Measurements from ENCODE around the gene MCFD2.
A peak's percentile ranks its signal among the peaks of the same experiment; 100 is the strongest.

The MCFD2 gene

GRCh38 chr2:46891956-46892553 is 23.6 kb downstream of the MCFD2 start:
- H4K91ac ChIP-seq (ENCODE audit: low read depth, low read length, poor library complexity) = no peak overlapping the region
- no peak overlapping the region for H2BK120ac ChIP-seq (ENCODE audit: low read depth, low read length)
- H2AK5ac ChIP-seq (ENCODE audit: low read depth, low read length) = no peak overlapping the region
- no peak overlapping the region for H2AFZ ChIP-seq (ENCODE audit: low read length)
- no peaks in the 10 kb centered on the region for H3K79me1 ChIP-seq (ENCODE audit: low read depth, low read length)
- H2BK12ac ChIP-seq (ENCODE audit: low read length) = no peak overlapping the region
- DNase-seq (ENCODE audit: low spot score) = no peak
- H3K9me3 ChIP-seq (replicated peaks in 1 of 2; ENCODE audit: control insufficient read depth in 2 of 2, insufficient read depth in 1 of 2, low read depth in 1 of 2, low read length in 2 of 2) = no peaks in the 10 kb centered on the region
- H3K23ac ChIP-seq (ENCODE audit: low read depth, low read length, poor library complexity) = peak overlapping the region; percentile 55
- H3K14ac ChIP-seq (ENCODE audit: low read length) = no peak overlapping the region
- peak overlapping the region; percentile 94 for H2BK15ac ChIP-seq (ENCODE audit: low read length)
- H3K18ac ChIP-seq (ENCODE audit: low read length) = peak overlapping the region; percentile 44
- H3K27ac ChIP-seq (replicated peaks; ENCODE audit: low read length) = no peak overlapping the region
- peaks cover 0 to 3% (median 0%) of the 10 kb centered on the region in 3 experiments for H3K27me3 ChIP-seq (ENCODE audit: control insufficient read depth in 3 of 3, insufficient read depth in 3 of 3, low read depth in 1 of 3, low read length in 3 of 3)
- H3K4me2 ChIP-seq (ENCODE audit: insufficient read depth, low read length, poor library complexity, severe bottlenecking) = no peak overlapping the region
- H4K8ac ChIP-seq (ENCODE audit: low read depth, low read length) = no peak overlapping the region
- H3K4ac ChIP-seq (ENCODE audit: low read length) = peak overlapping the region; percentile 89
- no CpG with 5 or more reads among the region's 8 CpGs for WGBS, 2 donors (ENCODE audit: extremely low coverage in 2 of 2, insufficient read length in 2 of 2, insufficient replicate concordance in 1 of 2)
- H3K36me3 ChIP-seq (replicated peaks in 1 of 2; ENCODE audit: control insufficient read depth in 2 of 2, insufficient read depth in 2 of 2, low read length in 2 of 2) = no peaks in the 10 kb centered on the region
- no peak overlapping the region for H2BK5ac ChIP-seq (ENCODE audit: low read length)
- H3K9ac ChIP-seq (ENCODE audit: low read depth, low read length, poor library complexity) = no peak overlapping the region
- peak overlapping the region in 1 of 2 donors; percentile 40 for H3K4me3 ChIP-seq (ENCODE audit: low read length in 2 of 2)
- peaks cover 2 to 3% of the 10 kb centered on the region in 2 donors for H3K4me1 ChIP-seq (ENCODE audit: control insufficient read depth in 2 of 2, insufficient read depth in 1 of 2, low read depth in 1 of 2, low read length in 2 of 2)

GRCh38 chr2:46888421-46888952 is 27.1 kb downstream of the MCFD2 start:
- no peak overlapping the region for H2AK5ac ChIP-seq (ENCODE audit: low read depth, low read length)
- H3K4me2 ChIP-seq (ENCODE audit: insufficient read depth, low read length, poor library complexity, severe bottlenecking) = no peak overlapping the region
- H2BK120ac ChIP-seq (ENCODE audit: low read depth, low read length) = no peak overlapping the region
- H3K18ac ChIP-seq (ENCODE audit: low read length) = no peak overlapping the region
- no peak overlapping the region for H3K4ac ChIP-seq (ENCODE audit: low read length)
- H3K9me3 ChIP-seq (replicated peaks in 1 of 2; ENCODE audit: control insufficient read depth in 2 of 2, insufficient read depth in 1 of 2, low read depth in 1 of 2, low read length in 2 of 2) = peaks cover 0 to 5% of the 10 kb centered on the region in 2 donors
- H2BK15ac ChIP-seq (ENCODE audit: low read length) = no peak overlapping the region
- H3K9ac ChIP-seq (ENCODE audit: low read depth, low read length, poor library complexity) = no peak overlapping the region
- no peak overlapping the region for H4K8ac ChIP-seq (ENCODE audit: low read depth, low read length)
- peak overlapping the region; percentile 80 for H2AFZ ChIP-seq (ENCODE audit: low read length)
- peaks cover 2% of the 10 kb centered on the region for H3K79me1 ChIP-seq (ENCODE audit: low read depth, low read length)
- no CpG with 5 or more reads among the region's 11 CpGs for whole genome bisulfite sequencing, 2 donors (ENCODE audit: extremely low coverage in 2 of 2, insufficient read length in 2 of 2, insufficient replicate concordance in 1 of 2)
- H2BK5ac ChIP-seq (ENCODE audit: low read length) = no peak overlapping the region
- H3K27ac ChIP-seq (replicated peaks; ENCODE audit: low read length) = no peak overlapping the region
- peaks cover 2 to 3% of the 10 kb centered on the region in 2 donors for H3K4me1 ChIP-seq (ENCODE audit: control insufficient read depth in 2 of 2, insufficient read depth in 1 of 2, low read depth in 1 of 2, low read length in 2 of 2)
- H2BK12ac ChIP-seq (ENCODE audit: low read length) = no peak overlapping the region
- H4K91ac ChIP-seq (ENCODE audit: low read depth, low read length, poor library complexity) = no peak overlapping the region
- H3K23ac ChIP-seq (ENCODE audit: low read depth, low read length, poor library complexity) = no peak overlapping the region
- no peak for DNase-seq (ENCODE audit: low spot score)
- H3K36me3 ChIP-seq (replicated peaks in 1 of 2; ENCODE audit: control insufficient read depth in 2 of 2, insufficient read depth in 2 of 2, low read length in 2 of 2) = no peaks in the 10 kb centered on the region
- H3K27me3 ChIP-seq (ENCODE audit: control insufficient read depth in 3 of 3, insufficient read depth in 3 of 3, low read depth in 1 of 3, low read length in 3 of 3) = peaks cover 0 to 12% (median 0%) of the 10 kb centered on the region in 3 experiments
- no peak overlapping the region for H3K4me3 ChIP-seq (ENCODE audit: low read length in 2 of 2)
- no peak overlapping the region for H3K14ac ChIP-seq (ENCODE audit: low read length)

GRCh38 chr2:46887028-46887885 is 28.3 kb downstream of the MCFD2 start:
- no peak overlapping the region for H3K4ac ChIP-seq (ENCODE audit: low read length)
- no peak overlapping the region for H3K27ac ChIP-seq (replicated peaks; ENCODE audit: low read length)
- H2AK5ac ChIP-seq (ENCODE audit: low read depth, low read length) = no peak overlapping the region

More at GRCh38 chr2:46887028-46887885, 28.3 kb downstream of the MCFD2 start:
- Histone ChIP-seq H3K9ac (ENCODE audit: low read depth, low read length, poor library complexity) (no peak overlapping the region), H3K4me1 (ENCODE audit: control insufficient read depth in 2 of 2, insufficient read depth in 1 of 2, low read depth in 1 of 2, low read length in 2 of 2) (peaks cover 3% of the 10 kb centered on the region in 2 donors), H3K4me2 (ENCODE audit: insufficient read depth, low read length, poor library complexity, severe bottlenecking) (no peak overlapping the region), H3K14ac (ENCODE audit: low read length) (no peak overlapping the region), H2BK120ac (ENCODE audit: low read depth, low read length) (no peak overlapping the region), H3K79me1 (ENCODE audit: low read depth, low read length) (peaks cover 2% of the 10 kb centered on the region), H2BK12ac (ENCODE audit: low read length) (no peak overlapping the region), H3K18ac (ENCODE audit: low read length) (no peak overlapping the region), H3K9me3 (replicated peaks in 1 of 2; ENCODE audit: control insufficient read depth in 2 of 2, insufficient read depth in 1 of 2, low read depth in 1 of 2, low read length in 2 of 2) (peaks cover 0 to 5% of the 10 kb centered on the region in 2 donors), H3K4me3 (ENCODE audit: low read length in 2 of 2) (no peak overlapping the region), H2AFZ (ENCODE audit: low read length) (no peak overlapping the region), H2BK5ac (ENCODE audit: low read length) (no peak overlapping the region), H4K91ac (ENCODE audit: low read depth, low read length, poor library complexity) (no peak overlapping the region), H2BK15ac (ENCODE audit: low read length) (no peak overlapping the region), H3K36me3 (replicated peaks in 1 of 2; ENCODE audit: control insufficient read depth in 2 of 2, insufficient read depth in 2 of 2, low read length in 2 of 2) (no peaks in the 10 kb centered on the region), H3K27me3 (ENCODE audit: control insufficient read depth in 3 of 3, insufficient read depth in 3 of 3, low read depth in 1 of 3, low read length in 3 of 3) (peaks cover 0 to 23% (median 0%) of the 10 kb centered on the region in 3 experiments), H3K23ac (ENCODE audit: low read depth, low read length, poor library complexity) (no peak overlapping the region), H4K8ac (ENCODE audit: low read depth, low read length) (no peak overlapping the region)
- no peak for DNase-seq (ENCODE audit: low spot score)
- no CpG with 5 or more reads among the region's 2 CpGs for WGBS, 2 donors (ENCODE audit: extremely low coverage in 2 of 2, insufficient read length in 2 of 2, insufficient replicate concordance in 1 of 2)

All from neuronal stem cell (in vitro differentiated cells).